HG03060 (cell line): Measurements from ENCODE around the gene P2RX4.
"Not testable (repeated sequence)": the region's sequence is repeated elsewhere in the genome, so short reads cannot be mapped to it uniquely, and the experiment has no call there.

Experiments used
- ATAC-seq: cut with Tn5 transposase; IDR thresholded peaks from one replicate; pipeline ENCODE4 v1.9.1; 2021; ENCODE audit warnings: low read depth, moderate number of reproducible peaks; ENCODE audit not compliant: unreplicated experiment

The P2RX4 gene

DNA sequence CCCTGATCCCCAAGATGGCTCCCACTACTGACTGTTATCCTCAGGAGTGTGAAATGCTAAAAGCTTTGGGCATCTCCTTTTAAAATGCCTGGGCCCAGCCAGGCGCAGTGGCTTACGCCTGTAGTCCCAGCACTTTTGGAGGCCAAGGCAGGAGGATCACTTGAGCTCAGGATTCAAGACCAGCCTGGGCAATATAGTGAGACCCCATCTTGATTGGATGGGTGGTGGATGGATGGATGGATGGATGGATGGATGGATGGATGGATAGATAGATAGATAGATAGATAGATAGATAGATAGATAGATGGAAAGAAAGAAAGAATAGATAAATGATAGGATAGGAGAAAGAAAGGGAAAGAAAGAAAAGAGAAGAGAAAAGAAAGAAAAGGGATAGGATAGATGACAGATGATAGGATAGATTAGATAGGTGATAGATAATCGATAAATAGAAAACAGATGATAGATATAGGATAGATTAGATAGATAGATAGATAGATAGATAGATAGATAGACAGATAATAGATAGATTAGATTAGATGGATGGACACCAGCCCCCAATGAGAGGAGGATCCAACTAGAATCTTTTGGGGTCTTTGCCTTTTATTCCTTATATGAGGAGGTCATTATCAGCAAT, 9.5 kb downstream of the P2RX4 start:
- ATAC-seq, result no peak

DNA sequence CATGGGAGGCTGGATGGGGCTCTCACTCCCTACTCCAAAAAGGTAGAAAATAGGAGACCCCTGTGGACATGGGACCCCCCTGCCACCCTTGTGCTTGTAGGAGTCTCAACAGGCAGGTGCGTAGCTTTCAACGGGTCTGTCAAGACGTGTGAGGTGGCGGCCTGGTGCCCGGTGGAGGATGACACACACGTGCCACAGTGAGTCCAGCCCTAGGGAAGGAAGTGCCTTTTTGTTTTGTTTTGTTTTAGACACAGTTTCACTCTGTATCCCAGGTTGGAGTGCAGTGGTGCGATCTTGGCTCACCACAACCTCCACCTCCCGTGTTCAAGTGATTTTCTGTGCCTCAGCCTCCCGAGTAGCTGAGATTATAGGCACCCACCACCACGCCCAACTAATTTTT, 12.9 kb downstream of the P2RX4 start:
- ATAC-seq, result no peak

DNA sequence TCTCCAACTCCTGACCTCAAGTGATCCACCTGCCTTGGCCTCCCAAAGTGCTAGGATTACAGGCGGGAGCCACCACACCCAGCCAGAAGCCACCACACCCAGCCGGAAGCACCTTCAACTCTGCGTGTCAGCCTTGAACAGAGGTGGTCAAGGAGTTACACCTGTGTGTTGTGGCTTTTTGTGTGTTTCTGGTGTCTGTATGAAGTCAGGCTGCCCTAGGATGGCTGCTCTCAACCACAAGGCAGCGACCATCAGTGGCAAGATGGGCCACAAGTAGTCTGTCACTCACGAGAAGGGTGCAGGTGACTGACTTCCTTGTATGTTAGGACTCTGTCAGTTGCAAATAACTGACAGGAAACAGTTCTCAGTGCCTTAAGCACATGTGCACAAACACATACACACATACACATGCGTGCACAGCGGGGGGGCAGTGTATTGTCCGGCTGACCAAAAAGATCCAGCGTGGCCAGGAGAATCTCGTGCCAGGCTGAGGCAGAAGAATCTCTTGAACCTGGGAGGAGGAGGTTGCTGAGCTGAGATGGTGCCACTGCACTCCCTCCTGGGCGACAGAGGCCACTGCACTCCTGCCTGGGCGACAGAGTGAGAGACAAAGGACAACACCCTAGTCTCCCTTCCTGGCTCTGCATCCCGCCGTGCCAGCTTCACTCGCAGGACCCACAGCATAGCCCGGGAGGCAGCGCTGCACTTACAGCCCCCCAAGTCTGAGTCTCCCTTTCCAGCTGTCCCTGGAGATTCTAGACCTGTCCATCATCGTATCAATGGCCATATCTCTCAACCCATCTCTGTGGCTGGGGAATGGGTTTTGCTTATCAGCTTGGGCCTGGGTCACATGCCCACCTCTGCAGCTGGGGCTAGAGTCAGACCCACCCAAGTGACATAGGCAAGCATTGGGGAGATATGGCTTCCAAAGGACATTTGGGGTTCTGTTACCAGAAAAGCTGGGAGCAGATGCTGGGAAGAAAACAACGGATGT, 13.7 kb downstream of the P2RX4 start:
- no peak for ATAC-seq

DNA sequence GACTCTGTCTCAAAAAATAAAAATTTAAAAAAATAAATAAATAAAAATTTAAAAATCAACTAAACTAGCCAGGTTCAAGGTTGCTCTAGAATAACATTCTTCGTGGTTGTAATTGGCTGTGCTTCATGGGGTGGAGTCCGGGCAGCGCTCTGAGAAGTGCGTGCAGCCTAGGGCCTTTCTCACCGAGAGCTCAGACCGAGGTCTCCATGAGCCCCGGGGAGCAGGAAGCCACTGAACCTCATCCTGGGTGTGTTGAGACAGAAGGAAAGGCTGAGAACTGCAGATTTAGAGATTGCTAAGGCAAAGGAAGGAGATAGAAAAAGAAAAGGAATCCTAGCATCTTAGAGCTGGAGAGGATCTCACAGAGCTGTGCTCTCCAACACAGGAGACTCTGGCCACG, 14.7 kb downstream of the P2RX4 start:
- no peak for ATAC-seq

DNA sequence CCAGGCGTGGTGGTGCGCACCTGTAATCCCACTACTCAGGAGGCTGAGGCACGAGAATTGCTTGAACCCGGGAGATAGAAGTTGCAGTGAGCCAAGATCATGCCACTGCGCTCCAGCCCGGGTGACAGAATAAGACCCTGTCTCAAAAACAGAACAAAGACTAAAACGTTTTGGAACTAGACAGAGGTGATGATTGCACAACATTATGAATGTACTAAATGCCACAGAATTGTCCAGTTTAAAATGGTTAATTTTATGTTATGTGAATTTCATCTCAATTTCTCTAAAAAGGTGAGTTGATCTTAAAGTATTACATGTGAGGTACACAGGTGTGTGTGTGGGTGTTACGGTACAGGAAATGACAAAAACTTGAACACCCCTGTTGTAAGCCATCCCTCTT, 16.5 kb downstream of the P2RX4 start:
- ATAC-seq, result no peak

DNA sequence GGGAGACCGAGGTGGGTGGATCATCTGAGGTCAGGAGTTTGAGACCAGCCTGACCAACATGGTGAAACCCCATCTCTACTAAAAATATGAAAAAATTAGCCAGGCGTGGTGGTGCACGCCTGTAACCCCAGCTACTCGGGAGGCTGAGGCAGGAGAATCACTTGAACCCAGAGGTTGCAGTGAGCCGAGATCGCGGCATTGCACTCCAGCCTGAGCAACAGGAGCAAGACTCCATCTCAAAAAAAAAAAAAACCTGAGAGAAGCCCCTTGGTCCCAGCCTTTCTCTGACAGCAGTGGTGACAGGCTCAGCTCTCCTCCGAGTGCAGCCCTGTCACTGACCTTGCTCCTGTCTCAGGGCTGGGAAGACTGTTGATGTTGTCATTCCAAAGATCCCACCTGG, 16.9 kb downstream of the P2RX4 start:
- not testable (repeated sequence) for ATAC-seq

DNA sequence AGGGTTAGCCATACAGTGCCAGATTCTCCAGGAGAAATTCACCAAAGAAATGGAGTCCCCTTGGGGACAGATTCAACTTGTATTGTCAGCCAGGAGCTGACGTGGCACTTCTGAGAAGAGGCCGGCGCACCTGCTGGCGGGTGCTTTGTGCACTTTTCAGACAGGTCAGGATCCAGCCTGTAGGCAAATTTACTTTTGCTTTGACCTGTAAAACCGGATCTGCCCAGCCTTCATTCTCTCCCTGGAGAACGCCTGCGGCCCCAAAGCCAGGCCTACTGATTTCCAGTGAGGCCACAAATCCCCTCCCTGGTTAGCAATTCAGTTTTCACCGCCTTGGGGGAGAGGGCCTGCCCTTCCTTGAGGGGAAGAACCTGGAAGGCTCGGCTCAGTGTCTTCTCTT, 17.4 kb downstream of the P2RX4 start:
- no peak for ATAC-seq

DNA sequence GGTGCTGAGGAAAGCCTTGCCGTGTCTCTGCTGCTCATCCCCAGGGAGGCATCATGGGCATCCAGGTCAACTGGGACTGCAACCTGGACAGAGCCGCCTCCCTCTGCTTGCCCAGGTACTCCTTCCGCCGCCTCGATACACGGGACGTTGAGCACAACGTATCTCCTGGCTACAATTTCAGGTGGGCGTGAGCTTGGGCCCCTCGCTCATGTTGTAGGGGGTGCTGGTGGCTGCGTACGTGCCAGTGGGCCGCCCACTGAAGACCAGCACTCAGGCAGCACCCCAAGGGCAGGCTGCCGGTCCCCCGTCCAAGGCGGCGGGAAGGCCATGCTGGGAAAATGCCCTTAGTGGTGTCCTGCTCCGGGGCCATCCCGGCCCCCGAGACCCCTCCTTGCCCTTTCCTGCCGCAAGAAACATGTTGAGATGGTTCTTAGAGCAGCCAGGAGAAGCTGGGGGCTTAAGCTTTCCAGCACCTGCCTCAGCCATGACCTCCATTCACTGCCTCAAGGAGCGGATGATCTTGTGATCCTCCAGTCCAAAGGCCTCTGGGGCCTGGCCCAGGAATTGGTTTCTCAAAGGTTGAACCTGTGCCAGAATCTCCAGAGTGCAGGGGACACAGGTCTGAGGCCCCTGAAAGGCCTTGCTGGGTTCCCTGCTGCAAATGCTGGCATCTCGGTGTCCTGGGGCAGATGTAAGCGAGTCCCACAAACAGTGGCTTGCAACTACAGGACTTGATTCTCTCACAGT, 19.2 kb downstream of the P2RX4 start:
- ATAC-seq, result no peak

DNA sequence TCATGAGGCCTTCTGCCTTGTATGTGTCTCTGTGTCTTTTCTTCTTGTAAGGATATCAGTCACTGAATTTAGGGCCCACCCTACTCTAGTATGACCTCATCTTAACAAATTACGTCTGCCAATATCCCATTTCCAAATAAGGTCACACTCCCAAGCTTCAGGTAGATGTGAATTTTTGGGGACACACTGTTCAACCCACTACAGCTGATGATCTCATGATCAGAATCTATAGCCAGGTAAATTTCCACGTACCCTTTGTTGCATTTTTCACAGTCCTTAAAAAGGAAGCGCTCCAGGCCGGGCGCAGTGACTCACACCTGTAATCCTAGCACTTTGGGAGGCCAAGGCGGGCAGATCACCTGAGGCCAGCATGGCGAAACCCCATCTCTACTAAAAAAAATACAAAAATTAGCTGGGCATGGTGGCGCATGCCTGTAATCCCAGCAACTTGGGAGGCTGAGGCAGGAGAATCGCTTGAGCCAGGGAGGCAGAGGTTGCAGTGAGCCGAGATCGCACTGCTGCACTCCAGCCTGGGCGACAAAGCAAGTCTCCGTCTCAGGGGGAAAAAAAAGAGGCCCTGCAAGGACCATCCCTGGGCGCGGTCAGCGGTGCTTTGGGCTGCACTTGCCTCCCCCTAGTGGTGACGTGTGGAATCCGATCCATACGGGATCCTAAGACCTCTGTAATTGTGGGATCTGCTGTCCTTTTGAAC, 20.1 kb downstream of the P2RX4 start:
- ATAC-seq, result not testable (repeated sequence)

DNA sequence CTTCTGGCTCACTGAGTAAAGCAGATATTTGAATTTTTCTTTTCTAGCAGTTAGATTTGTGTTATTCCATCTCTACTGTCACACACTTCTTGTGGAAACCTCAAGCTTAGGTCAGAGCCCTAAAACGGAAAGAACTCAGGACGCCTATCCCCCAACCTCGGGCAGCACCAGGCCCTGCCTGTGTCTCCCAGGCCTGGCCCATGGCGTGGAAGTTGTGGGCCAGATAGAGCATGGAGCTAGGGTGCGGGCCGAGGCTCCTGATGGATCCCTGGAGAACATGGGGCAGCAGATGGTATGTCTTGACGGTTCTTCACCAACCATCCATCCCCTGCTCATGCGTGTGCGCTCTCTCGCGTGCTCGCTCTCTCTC, 20.6 kb downstream of the P2RX4 start:
- no peak for ATAC-seq

DNA sequence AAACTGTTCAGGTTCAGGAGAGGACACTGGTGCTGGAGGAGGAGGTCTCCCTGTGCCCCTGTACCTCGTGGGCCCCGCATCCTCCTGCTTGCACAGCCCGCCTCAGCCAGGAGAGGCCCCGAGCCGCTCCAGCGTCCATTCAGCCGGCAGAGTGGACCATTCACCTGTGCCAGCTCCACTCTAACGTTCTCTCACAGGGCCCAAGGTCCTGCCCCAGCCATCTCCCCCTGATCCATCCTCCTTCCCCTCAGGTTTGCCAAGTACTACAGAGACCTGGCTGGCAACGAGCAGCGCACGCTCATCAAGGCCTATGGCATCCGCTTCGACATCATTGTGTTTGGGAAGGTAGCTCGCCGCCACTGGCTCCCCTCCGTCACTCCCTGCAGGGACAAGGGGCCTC, 22.2 kb downstream of the P2RX4 start:
- no peak for ATAC-seq

DNA sequence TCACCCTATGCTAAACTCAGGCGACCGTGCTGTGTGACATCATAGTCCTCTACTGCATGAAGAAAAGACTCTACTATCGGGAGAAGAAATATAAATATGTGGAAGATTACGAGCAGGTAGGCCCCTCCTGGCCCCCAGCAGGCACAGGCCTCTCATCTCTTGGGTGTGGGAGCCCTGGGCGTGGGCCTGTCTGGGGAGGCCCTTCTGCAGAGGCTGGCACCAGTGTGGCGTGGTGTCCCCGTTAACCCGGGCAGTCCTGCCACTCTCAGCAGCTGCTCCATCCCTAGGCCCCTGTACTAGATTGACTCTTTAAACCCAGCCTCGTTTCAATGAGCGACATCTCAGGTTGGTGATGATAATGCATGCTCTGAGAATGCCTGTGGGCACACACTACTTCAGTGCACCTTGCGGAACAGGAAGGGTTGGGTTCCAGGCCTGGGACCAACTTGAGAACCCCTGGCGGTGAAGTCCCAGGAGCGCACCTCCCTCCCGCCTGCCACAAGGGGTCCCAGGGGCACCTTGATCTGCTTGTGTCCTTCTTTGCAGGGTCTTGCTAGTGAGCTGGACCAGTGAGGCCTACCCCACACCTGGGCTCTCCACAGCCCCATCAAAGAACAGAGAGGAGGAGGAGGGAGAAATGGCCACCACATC, 23.2 kb downstream of the P2RX4 start:
- ATAC-seq, result no peak

DNA sequence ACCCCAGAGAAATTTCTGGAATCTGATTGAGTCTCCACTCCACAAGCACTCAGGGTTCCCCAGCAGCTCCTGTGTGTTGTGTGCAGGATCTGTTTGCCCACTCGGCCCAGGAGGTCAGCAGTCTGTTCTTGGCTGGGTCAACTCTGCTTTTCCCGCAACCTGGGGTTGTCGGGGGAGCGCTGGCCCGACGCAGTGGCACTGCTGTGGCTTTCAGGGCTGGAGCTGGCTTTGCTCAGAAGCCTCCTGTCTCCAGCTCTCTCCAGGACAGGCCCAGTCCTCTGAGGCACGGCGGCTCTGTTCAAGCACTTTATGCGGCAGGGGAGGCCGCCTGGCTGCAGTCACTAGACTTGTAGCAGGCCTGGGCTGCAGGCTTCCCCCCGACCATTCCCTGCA, 23.7 kb downstream of the P2RX4 start:
- ATAC-seq, result no peak

DNA sequence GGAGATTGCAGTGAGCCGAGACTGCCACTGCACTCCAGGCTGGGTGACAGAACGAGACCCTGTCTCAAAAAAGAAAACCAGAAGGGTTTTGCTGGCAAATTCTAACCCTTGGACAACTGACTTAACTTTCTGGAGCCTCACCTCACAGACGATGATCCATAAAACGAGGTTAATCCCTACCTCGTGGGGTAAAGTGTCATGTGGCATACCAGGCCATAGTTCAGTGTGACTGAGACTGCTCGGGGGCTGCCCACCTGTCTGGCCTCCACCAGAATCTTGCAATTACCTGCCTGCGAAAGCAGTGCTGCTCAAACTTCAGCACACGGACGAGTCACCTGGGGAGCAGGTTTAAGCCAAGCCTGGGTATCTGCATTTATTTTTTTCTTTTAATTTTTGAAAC, 26.8 kb downstream of the P2RX4 start:
- ATAC-seq, result no peak

DNA sequence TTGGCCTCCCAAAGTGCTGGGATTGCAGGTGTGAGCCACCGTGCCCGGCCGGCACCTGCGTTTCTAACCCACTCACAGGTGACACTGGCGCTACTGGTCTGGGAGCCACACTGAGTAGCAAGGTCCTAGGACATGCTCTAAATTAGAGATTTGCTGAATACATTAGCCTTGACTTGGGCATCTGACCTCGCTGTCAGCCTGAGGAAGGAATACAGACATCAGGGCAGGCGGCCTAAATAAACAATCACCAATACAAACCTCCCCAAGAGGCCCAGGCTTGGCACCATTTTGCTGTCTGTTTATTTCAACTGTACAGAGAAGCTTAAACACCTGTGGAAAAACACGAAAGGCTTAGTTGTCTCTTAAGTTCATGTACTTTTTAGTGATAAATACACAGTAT, 27.5 kb downstream of the P2RX4 start:
- no peak for ATAC-seq

DNA sequence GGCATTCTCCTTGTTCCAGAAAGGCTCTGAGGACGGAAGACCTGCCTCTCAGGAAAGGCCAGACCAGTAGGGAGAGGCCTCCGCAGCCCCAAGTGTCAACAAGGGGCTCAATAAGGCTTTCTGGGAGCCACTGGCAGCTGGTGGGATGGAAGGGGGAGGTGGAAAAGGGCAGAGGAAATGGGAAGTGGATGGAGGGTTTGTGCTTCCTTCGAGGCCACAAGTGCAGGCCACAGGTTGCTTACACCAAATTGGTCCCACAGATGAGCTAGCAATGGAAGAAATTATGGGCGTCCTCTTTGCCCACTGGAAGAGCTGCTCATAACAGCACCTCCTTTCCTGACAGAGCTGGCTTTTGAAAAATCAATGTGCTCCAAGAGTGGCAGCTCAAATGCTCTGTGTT, 28.2 kb downstream of the P2RX4 start:
- no peak for ATAC-seq

DNA sequence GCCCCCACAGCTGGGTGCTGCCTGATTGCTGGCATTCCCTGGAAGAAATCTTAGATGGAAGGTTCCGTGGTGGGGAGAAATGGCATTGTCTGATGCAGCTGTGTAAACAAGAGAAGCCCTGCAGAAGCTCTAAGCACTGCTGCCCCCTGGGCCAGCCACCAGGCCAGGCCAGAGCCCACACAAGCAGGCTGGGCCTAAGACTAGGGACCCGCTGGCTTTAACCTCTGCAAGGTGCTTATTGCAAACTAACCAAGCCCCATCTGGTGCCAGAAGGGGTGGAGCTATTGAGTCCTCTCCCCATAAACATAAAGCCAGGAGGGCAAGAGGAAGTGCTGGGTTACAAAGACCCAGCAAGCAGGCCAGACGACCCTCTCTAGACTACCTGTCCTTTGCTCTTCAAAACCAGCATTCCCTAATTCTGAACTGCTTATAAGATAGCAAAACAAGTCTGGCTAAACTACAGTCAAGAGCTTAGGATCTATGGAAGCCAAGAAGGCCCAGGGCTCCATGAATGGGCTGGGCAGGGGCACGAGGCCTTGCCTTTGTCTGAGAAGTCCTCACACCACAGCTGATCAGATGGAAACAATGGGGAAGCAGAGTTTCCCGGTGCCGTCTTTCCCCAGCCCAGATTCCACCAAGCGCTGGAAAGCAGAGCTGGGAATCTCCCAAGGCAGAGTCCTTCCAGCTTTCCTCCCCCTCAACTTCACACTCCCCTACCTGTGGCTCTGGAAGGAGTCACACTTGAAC, 28.8 kb downstream of the P2RX4 start:
- ATAC-seq, result no peak

DNA sequence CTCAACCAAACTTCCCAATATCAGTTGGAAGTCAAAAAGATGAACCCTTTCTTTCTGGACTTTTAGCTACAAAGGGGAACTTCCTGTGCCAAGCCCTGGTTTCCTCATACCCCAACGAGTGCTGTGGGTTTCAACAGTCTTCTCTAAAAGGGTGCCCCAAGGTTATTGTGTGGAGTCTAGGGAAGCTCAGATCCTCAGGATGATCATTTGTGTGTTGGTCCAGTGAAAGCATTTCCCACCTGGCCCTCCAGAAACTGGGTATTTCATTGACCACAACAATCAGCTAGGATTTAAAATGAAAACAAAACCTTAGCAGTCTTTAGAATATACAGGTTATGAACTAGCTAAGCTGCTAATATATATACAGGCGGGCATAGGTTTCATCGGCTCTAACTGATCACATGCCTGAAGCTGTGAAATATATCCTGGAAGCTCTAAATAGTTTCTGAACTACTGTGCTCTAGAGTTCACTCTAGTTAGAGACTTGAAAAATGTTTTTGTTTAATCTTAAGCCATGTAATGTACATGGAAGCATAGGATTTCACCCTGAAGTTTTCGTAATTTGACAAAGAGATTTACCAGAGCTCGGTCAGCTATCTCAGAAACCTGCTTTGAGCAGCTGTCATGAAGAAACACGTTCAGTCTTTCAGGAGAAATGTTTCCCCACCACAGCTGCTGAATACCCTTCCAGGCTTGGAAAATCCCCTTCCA, 29.6 kb downstream of the P2RX4 start:
- ATAC-seq, result no peak

DNA sequence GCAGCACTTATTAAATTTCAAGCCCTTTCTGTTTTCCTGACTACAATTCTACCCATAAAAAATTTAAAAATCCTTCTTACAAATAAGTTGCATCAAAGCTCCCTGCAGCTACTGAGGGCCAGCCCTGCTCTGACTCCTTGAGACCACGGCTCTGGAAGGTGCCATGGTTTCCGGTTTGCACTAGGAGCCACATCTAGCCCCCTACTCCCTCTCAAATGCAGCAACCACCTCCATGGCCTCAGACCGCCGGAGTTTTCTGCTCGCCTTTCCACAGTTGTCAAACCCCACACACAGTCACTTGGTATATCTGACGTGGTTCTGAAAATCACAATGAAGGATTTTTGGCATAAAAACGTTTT, 30.1 kb downstream of the P2RX4 start:
- no peak for ATAC-seq
